ENCODE data around the gene ODC1.

DNA sequence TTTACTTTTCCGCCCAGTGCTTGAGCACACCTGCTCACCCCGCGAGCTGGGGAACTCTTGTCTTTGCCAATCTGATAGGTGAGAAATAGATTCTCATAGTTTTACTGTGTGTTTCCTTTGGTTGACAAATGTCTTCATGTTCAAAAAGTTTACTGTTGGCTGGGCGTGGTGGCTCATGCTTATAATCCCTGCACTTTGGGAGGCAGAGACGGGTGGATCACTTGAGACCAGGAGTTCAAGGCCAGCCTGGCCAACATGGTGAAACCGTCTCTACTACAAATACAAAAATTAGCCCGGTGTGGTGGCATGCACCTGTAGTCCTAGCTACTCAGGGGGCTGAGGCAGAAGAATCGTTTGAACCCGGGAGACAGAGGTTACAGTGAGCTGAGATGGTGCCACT lies 10.3 kb downstream of the ODC1 start:
- TF ChIP-seq, protein P1, sequence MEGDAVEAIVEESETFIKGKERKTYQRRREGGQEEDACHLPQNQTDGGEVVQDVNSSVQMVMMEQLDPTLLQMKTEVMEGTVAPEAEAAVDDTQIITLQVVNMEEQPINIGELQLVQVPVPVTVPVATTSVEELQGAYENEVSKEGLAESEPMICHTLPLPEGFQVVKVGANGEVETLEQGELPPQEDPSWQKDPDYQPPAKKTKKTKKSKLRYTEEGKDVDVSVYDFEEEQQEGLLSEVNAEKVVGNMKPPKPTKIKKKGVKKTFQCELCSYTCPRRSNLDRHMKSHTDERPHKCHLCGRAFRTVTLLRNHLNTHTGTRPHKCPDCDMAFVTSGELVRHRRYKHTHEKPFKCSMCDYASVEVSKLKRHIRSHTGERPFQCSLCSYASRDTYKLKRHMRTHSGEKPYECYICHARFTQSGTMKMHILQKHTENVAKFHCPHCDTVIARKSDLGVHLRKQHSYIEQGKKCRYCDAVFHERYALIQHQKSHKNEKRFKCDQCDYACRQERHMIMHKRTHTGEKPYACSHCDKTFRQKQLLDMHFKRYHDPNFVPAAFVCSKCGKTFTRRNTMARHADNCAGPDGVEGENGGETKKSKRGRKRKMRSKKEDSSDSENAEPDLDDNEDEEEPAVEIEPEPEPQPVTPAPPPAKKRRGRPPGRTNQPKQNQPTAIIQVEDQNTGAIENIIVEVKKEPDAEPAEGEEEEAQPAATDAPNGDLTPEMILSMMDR (IDR thresholded peaks at IDR 0.05): no peak
- TF ChIP-seq POLR2A (IDR thresholded peaks at IDR 0.05) (no peak), POLR2AphosphoS5 (IDR thresholded peaks at IDR 0.05; ENCODE audit: insufficient read depth in 1 of 2, low read depth in 1 of 2) (no peak)
